Measurements from ENCODE around the gene TMEM154.
"Not testable (repeated sequence)": the region's sequence is repeated elsewhere in the genome, so short reads cannot be mapped to it uniquely, and the experiment has no call there.

The TMEM154 gene

DNA sequence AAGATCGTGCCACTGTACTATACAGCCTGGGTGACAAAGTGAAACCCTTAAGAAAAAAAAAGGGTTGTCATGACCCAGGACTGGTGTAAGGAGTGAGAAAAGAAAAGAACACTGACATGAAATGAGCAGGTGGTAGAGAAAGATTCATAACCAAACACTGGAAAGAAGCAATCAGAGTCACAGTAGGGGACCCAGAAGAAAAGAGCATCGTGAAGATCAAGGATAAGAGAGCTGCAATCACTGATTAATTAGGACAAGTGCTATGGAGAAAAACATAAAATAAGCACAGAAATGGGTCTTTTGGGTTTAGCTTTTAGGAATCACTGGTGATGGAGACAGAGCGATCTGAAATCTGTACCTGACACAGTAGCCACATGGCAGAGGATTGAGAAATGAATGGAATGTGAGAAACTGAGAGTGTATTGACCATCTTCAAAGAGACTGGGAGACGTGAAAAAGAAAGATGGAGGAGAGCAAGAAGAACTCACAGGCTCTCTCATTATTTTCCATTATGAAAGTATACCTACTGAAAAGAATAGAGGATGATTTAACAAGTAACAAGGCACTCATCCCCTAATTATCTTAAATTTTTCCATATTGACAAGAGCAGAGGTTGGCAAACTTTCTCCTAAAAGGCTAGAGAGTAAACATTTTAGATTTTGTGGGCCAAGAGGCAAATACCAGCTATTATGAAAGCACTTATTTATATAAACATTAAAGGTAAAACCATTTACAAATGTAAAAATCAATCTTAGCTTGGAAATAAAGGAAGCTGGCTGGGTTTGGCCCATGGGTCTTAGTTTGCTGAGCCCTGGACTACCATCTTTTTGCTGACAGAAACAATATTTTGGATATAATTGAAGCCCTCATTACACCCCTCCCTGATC lies 7.3 kb downstream of the TMEM154 start:
- DNase-seq (ENCODE audit: low read depth): no peak
- no peak overlapping the region for H3K4me3 ChIP-seq (ENCODE audit: low read depth, low read length)

- no peak for DNase-seq (ENCODE audit: low read depth)
- no peak overlapping the region for H3K4me3 ChIP-seq (ENCODE audit: low read depth, low read length)
Measured at GRCh38 chr4:152668338-152668964, 11.3 kb downstream of the TMEM154 start.

- DNase-seq (ENCODE audit: low read depth): no peak
Measured at GRCh38 chr4:152667781-152668180, 12.0 kb downstream of the TMEM154 start.

DNA sequence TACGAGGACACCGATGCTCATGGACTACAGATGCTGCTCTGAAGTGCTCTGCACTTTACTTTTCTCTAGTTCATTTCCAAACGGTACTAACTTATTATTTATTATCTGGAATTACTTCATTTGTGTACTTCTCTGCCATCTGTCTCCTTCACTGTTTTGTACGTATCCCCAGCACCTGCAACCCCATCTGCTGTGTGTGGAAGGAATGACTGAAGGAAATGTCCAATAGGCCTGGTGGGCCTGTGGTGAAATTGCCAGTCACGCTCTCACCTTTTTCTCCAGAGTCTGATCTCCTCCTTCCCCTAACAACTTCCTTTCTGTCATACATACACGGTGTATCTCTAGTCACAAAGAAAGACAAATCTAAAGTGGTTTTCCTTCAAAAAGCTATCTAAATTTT lies 12.9 kb downstream of the TMEM154 start:
- H3K4me3 ChIP-seq (ENCODE audit: low read depth, low read length): no peak overlapping the region
- no peak for DNase-seq (ENCODE audit: low read depth)

More at GRCh38 chr4:152667781-152668180, 12.0 kb downstream of the TMEM154 start:
- H3K4me3 ChIP-seq (ENCODE audit: low read depth, low read length): no peak overlapping the region

DNA sequence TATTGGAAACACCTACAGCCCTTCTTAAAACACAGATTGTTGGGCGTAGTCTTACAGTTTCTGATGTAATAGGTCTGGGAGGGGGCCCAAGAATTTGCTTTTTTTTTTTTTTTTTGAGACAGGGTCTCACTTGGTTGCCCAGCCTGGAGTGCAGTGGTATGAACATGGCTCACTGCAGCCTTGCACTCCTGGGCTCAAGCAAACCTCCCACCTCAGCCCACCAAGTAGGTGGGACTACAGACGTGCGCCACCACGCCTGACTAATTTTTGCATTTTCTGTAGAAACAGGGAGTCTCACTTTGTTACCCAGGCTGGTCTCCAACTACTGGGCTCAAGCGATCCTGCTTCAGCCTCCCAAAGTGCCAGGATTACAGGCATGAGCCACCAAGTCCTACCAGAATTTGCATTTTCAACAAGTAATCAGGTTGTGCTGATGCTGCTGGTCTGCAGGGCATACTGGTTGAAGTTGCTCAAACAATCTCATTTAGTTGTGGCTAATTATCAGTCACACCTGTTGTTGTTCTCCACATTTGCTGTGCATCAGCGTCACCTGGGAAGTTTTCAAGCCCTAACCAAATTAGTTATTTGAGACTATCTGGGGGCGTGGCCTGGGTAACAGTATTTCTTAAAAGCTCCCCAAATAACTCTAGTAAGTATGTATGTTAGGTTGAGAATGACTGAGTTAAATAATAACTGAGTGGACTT lies 14.0 kb downstream of the TMEM154 start:
- no peak overlapping the region for H3K4me3 ChIP-seq (ENCODE audit: low read depth, low read length)
- no peak for DNase-seq (ENCODE audit: low read depth)

- DNase-seq (ENCODE audit: low read depth); H3K4me3 ChIP-seq (ENCODE audit: low read depth, low read length): not testable (repeated sequence)
Measured at GRCh38 chr4:152664067-152664378, 15.8 kb downstream of the TMEM154 start.

- no peak overlapping the region for H3K4me3 ChIP-seq (ENCODE audit: low read depth, low read length)
- DNase-seq (ENCODE audit: low read depth): no peak
Measured at GRCh38 chr4:152663203-152664066, 16.4 kb downstream of the TMEM154 start.

GRCh38 chr4:152661649-152662048 lies 18.1 kb downstream of the TMEM154 start:
- H3K4me3 ChIP-seq (ENCODE audit: low read depth, low read length): no peak overlapping the region
- no peak for DNase-seq (ENCODE audit: low read depth)

- H3K4me3 ChIP-seq (ENCODE audit: low read depth, low read length): no peak overlapping the region
- no peak for DNase-seq (ENCODE audit: low read depth)
Measured at GRCh38 chr4:152660526-152660925, 19.3 kb downstream of the TMEM154 start.

DNA sequence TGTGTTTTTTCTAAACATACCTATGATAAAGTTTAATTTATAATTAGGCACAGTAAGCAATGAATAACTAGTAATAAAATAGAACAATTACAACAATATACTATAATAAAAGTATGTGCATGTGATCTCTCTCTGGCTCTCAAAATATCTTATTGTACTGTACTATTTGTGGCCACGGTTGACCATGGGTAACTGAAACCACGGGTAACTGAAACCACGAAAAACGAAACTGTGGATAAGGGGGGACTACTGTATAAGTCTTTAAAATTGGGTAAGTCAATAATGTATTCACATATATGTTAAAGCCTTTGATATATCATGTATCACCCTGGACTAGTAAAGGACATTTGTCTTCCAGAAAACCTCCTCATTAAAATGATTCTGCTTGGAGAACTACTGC lies 20.0 kb downstream of the TMEM154 start:
- DNase-seq (ENCODE audit: low read depth): no peak
- H3K4me3 ChIP-seq (ENCODE audit: low read depth, low read length): no peak overlapping the region

GRCh38 chr4:152657657-152658056 lies 22.1 kb downstream of the TMEM154 start:
- H3K4me3 ChIP-seq (ENCODE audit: low read depth, low read length): no peak overlapping the region
- DNase-seq (ENCODE audit: low read depth): no peak

DNA sequence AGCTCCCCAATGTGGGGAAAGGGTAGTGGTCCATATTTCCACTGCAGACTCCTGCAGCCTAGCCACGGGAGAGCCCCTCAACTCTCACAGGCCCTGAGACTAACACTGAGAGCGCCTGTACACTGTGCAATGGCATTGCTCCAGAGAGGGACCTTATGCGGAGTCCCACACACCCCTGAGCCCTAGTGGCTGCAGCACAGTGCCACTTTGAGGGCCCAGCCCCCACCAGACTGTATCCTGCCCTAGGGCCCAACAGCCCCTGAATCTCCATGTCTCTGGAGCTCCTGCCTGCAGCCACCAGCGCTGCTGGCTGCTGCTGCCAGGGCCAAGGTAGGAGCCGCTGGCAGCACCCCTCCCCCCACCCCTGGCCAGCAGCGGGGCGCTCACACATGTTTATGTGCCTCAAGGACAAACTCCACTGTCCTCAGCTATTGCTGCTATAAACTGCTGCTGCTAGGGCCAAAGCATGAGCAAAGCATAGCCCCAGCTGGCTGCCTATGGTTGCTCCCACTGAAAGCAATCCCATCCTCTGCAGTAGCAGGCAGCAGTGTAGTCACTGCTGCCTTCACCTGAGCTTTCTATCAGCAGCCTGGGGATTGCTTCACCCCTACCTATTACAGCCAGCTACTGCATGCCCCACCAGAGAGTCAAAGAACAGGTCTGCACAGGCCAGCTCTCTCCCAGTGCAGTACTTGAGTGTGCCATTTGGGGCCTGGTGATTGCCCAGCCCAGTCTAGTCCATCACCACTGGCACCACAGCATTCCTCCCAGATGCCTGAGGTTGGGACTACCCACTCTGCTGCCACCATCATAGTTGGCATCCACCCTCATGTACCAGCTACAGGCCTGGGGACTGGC lies 24.3 kb downstream of the TMEM154 start:
- DNase-seq (ENCODE audit: low read depth): no peak
- H3K4me3 ChIP-seq (ENCODE audit: low read depth, low read length): no peak overlapping the region

- DNase-seq (ENCODE audit: low read depth): no peak
- H3K4me3 ChIP-seq (ENCODE audit: low read depth, low read length): no peak overlapping the region
Measured at GRCh38 chr4:152652102-152652501, 27.7 kb downstream of the TMEM154 start.

DNA sequence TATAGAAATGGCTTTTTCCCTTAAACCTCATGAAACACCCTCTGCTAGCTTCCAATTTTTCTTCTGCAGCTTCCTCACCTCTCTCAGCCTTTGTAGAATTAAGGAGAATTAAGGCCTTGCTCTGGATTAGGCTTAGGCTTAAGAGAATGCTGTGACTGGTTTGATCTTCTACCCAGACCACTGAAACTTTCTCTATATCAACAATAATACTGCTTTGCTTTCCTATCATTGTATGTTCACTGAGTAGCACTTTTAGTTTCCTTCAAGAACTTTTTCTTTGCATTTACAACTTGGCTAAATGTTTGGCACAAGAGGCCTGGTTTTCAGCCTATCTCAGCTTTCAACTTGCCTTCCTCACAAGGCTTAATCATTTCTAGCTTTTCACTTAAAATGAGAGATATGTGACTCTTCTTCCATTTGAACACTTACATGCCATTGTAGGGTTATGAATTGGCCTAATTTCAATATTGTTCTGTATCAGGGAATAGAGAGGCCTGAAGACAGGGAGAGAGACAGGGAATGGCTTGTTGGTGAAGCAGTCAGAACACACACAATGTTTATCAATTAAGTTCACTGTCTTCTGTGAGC lies 28.2 kb downstream of the TMEM154 start:
- no peak for DNase-seq (ENCODE audit: low read depth)
- H3K4me3 ChIP-seq (ENCODE audit: low read depth, low read length): no peak overlapping the region

DNA sequence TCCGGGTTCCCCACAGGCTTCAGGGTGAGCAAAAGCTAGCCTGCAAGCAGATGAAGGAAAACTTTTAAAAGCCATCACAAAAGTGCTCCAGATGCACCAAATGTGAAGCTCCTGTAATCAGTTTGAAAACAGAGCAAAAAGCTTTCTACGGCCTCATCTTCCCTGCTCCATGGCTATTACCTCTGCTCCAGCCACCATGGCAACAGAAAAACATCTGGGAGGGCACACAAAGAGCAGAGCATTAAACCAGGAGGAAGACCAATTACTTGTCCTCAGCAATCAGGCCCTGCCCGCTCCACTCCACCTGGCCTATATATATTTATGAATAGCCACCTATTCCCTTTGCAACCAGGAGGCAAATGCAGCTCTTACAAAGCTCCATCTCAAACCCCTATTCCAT lies 33.6 kb downstream of the TMEM154 start:
- no peak for DNase-seq (ENCODE audit: low read depth)
- no peak overlapping the region for H3K4me3 ChIP-seq (ENCODE audit: low read depth, low read length)

DNA sequence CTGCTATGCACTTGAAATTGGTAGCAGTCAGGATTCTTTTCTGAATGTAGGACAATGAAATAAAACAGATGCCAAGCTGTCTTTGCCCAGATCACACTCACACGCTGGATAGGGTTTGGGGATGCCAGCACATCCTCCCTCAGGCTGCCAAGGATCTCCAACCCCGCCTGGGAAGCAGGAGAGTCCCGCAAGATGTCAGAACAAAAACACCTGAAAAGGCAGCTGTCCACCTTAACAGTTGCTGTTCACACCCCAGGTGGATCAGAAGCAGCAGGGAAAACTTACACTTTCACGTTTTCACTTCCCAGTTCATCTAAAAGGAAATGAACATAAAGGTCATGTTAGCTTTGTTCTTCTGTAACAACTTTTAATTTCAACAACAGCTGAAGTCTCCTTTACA lies 35.7 kb downstream of the TMEM154 start:
- no peak for DNase-seq (ENCODE audit: low read depth)
- no peak overlapping the region for H3K4me3 ChIP-seq (ENCODE audit: low read depth, low read length)

GRCh38 chr4:152643153-152644035 lies 36.4 kb downstream of the TMEM154 start:
- H3K4me3 ChIP-seq (ENCODE audit: low read depth, low read length): no peak overlapping the region
- no peak for DNase-seq (ENCODE audit: low read depth)
